Glutamatergic neuron (in vitro differentiated cells): ENCODE measurements around the gene CTDSPL. TPM values are rescaled to one million over a fixed set of nuclear protein-coding genes. Genes with fewer than 3 reads are reported as not detected.

Source experiments
- DNase-seq: peaks from one replicate; pipeline ENCODE4 v3.0.0; 2022
- H3K27ac Mint-ChIP-seq: one replicate; pipeline ENCODE4 v1.8.0; 2020; ENCODE audit warnings: mild to moderate bottlenecking, mixed read lengths, inconsistent platforms; ENCODE audit not compliant: unreplicated experiment
- H3K27me3 Mint-ChIP-seq: one replicate; pipeline ENCODE4 v1.8.0; 2020; ENCODE audit warnings: mild to moderate bottlenecking, moderate library complexity, mixed read lengths, inconsistent platforms; ENCODE audit not compliant: unreplicated experiment
- H3K36me3 Mint-ChIP-seq: one replicate; pipeline ENCODE4 v1.8.0; 2020; ENCODE audit warnings: mild to moderate bottlenecking, mixed read lengths, inconsistent platforms; ENCODE audit not compliant: unreplicated experiment
- H3K4me1 Mint-ChIP-seq: one replicate; pipeline ENCODE4 v1.8.0; 2020; ENCODE audit warnings: mild to moderate bottlenecking, low read depth, mixed read lengths, inconsistent platforms; ENCODE audit not compliant: unreplicated experiment
- H3K4me3 Mint-ChIP-seq: one replicate; pipeline ENCODE4 v1.8.0; 2020; ENCODE audit warnings: mild to moderate bottlenecking, mixed read lengths, inconsistent platforms; ENCODE audit not compliant: unreplicated experiment
- H3K9me3 Mint-ChIP-seq: one replicate; pipeline ENCODE4 v1.8.0; 2020; ENCODE audit warnings: mild to moderate bottlenecking, moderate library complexity, mixed read lengths, inconsistent platforms; ENCODE audit not compliant: unreplicated experiment
- total RNA-seq: library from RNA; stranded (reverse); fragmentation: NEBNext Ultra II Directional; extraction: Animal tissue kit (Norgen Biotek cat#: 25700); gene quantifications from one replicate; pipeline ENCODE4 v1.2.1, GENCODE V29; 2021; ENCODE audit not compliant: unreplicated experiment
- TF ChIP-seq, protein P1 (sequence below): fragments of 200-600 bp; sonication (generic); IDR thresholded peaks from one replicate; pipeline ENCODE4 v1.5.0; 2021; ENCODE audit not compliant: partially characterized antibody, unreplicated experiment

CTDSPL gene
- total RNA-seq, 1 donor from 2014 or later, result 6.6 TPM

DNA sequence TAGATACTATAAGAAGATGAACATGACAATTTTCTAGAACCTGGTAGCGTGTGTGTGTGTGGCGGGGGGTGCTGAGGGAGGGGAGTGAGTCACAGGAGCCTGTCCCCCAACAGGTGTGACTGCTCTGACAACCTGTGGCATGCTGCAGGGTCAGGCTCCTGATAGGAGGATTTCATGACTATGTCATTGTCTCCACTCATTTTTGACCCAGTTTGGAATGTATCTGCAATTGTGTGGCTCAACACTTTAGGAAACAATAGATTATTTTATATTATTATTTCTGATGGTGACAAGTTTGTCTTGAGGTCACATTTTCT lies 119.6 kb downstream of the CTDSPL start:
- TF ChIP-seq, protein P1, sequence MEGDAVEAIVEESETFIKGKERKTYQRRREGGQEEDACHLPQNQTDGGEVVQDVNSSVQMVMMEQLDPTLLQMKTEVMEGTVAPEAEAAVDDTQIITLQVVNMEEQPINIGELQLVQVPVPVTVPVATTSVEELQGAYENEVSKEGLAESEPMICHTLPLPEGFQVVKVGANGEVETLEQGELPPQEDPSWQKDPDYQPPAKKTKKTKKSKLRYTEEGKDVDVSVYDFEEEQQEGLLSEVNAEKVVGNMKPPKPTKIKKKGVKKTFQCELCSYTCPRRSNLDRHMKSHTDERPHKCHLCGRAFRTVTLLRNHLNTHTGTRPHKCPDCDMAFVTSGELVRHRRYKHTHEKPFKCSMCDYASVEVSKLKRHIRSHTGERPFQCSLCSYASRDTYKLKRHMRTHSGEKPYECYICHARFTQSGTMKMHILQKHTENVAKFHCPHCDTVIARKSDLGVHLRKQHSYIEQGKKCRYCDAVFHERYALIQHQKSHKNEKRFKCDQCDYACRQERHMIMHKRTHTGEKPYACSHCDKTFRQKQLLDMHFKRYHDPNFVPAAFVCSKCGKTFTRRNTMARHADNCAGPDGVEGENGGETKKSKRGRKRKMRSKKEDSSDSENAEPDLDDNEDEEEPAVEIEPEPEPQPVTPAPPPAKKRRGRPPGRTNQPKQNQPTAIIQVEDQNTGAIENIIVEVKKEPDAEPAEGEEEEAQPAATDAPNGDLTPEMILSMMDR, result no peak
- Mint-ChIP-seq H3K27me3 (peaks cover 2% of the 10 kb centered on the region), H3K4me1 (no peaks in the 10 kb centered on the region), H3K27ac (no peak overlapping the region), H3K36me3 (no peaks in the 10 kb centered on the region), H3K4me3 (no peak overlapping the region), H3K9me3 (no peaks in the 10 kb centered on the region)
- no peak for DNase-seq

DNA sequence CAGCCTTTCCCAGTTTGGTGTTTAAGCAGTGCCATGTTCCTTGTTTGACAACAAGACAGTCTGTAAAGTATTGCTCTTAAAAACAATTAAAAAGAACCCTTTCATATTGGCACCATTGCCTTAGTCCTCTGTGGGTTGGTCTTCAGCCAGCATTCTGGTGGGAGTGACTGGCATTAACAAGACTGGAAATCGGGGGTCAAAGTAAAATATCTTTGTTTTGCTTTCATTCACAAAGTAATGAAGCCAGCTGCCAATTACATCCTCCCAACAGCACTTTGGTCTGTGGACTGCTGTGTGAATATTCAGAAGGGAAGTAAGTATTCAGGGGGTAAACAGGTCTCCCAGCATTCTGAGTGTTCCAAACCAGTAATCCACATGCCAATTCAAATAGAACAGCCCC lies 120.7 kb downstream of the CTDSPL start:
- Mint-ChIP-seq H3K4me3 (no peak overlapping the region), H3K27ac (no peak overlapping the region), H3K27me3 (peaks cover 2% of the 10 kb centered on the region), H3K36me3 (no peaks in the 10 kb centered on the region), H3K4me1 (no peaks in the 10 kb centered on the region), H3K9me3 (no peaks in the 10 kb centered on the region)
- TF ChIP-seq, protein P1, result no peak
- no peak for DNase-seq

DNA sequence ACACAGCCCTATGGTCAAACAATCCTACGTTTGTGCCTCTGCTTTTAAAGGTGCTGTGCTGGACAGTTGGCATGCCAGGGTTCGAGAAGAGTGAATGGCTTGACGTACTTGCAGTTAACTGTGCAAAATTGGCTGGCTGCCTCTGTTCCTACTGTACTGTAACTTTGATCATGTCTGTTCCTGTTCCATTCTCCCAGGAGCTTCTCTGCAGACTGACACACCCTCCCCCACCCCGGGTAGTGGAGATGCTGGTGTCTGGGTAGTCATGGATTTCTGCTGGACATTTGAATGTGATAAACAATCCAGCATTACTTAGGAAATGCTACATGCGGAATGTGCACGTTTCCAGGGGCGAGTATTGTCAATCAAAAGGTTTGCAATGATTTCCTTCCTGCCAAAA lies 122.4 kb downstream of the CTDSPL start:
- no peak overlapping the region for H3K4me3 Mint-ChIP-seq
- TF ChIP-seq, protein P1, result no peak
- DNase-seq, result no peak
- H3K27me3 Mint-ChIP-seq, result peaks cover 5% of the 10 kb centered on the region
- H3K4me1 Mint-ChIP-seq, result no peaks in the 10 kb centered on the region
- H3K36me3 Mint-ChIP-seq, result no peaks in the 10 kb centered on the region
- no peak overlapping the region for H3K27ac Mint-ChIP-seq
- no peaks in the 10 kb centered on the region for H3K9me3 Mint-ChIP-seq

DNA sequence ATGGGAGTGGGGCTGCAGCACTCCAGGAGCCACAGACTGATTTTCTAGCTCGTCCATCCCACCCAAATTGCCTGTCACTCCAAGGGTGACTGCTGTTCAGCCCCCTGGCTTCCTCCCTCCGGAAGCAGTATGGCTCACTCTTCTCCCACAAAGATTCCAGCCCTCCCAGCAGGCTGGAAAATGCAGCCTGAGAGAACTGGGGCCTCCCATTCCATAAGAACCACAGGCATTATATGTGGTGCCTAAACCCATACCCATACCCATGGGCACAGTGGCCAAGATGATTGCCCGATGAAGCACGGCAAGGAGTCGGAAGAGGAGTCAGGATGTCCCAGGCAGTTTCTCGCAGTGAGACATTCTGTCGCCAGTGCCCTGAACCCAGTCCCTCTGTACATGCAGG lies 122.9 kb downstream of the CTDSPL start:
- Mint-ChIP-seq H3K27me3 (peaks cover 5% of the 10 kb centered on the region), H3K4me1 (no peaks in the 10 kb centered on the region), H3K9me3 (no peaks in the 10 kb centered on the region), H3K4me3 (no peak overlapping the region), H3K27ac (no peak overlapping the region), H3K36me3 (no peaks in the 10 kb centered on the region)
- no peak for DNase-seq
- TF ChIP-seq, protein P1, result no peak

DNA sequence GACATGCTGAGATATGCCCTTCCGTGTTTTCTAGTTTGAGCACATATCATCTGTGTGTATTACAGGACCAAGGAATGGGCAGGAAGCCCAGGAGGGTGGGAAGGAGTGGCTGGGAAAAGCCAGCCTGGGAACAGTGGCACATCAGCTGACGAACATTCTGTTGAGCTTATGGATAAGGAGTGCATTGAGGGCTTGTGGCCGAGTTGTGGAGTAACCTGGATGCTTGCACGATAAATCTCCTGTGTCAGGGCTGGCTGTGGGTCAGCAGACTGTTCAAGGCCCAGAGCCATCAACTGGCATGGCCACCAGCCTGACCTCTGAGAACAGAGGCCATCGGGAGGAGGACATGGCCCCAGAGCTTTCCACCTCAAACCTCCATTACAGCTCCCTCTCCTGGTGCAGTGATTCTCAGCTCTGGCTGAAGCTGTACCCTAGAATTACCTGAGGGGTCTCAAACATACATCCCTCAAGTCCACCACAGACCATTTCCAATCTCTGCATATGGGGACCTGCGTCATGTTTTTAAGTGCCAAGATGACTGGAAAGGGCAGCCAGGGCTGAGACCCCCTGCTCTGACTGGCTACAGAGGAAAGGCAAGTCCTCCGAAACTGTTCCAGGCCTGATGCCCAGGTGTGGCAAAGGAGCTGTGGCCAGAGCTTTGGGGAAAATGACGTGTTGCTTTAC lies 124.1 kb downstream of the CTDSPL start:
- Mint-ChIP-seq H3K4me3 (no peak overlapping the region), H3K27me3 (peaks cover 7% of the 10 kb centered on the region), H3K36me3 (no peaks in the 10 kb centered on the region), H3K9me3 (no peaks in the 10 kb centered on the region), H3K4me1 (no peaks in the 10 kb centered on the region), H3K27ac (no peak overlapping the region)
- no peak for DNase-seq
- TF ChIP-seq, protein P1, result no peak
